HepG2 (cell line): ENCODE measurements around the gene RTBDN. TPM values are rescaled to one million over a fixed set of nuclear protein-coding genes. Genes with fewer than 3 reads are reported as not detected.

ENCODE experiments used
- CBX1 ChIP-seq: IDR thresholded peaks from one replicate; pipeline ENCODE4 v1.6.1; 2016; ENCODE audit warnings: antibody characterized with exemption, low read depth
- CHCHD3 ChIP-seq: sonication (generic); formaldehyde crosslinking; IDR thresholded peaks from 2 replicates; pipeline ENCODE4 v1.8.0; 2022; ENCODE audit warnings: mild to moderate bottlenecking, missing genetic modification reagents, moderate library complexity
- ELF4 ChIP-seq: sonication (generic); formaldehyde crosslinking; IDR thresholded peaks from 2 replicates; pipeline ENCODE4 v1.5.0; 2020; ENCODE audit warnings: missing genetic modification reagents, mild to moderate bottlenecking, moderate library complexity, borderline replicate concordance
- ELK4 ChIP-seq: sonication (generic); formaldehyde crosslinking; IDR thresholded peaks from 2 replicates; pipeline ENCODE4 v1.9.0; 2021; ENCODE audit warnings: missing genetic modification reagents, borderline replicate concordance
- FOSL2 ChIP-seq: sonication (generic); formaldehyde crosslinking; IDR thresholded peaks from 2 replicates; pipeline ENCODE4 v1.4.0; 2020; ENCODE audit warnings: missing genetic modification reagents
- FOXK1 ChIP-seq: sonication (generic); formaldehyde crosslinking; IDR thresholded peaks from 2 replicates; pipeline ENCODE4 v1.4.0; 2020; ENCODE audit warnings: low read depth, missing genetic modification reagents, borderline replicate concordance
- GTF3A ChIP-seq: sonication (generic); formaldehyde crosslinking; conservative IDR thresholded peaks from 2 replicates; pipeline ENCODE4 v1.4.0; 2020; ENCODE audit warnings: mild to moderate bottlenecking, missing genetic modification reagents
- HMG20A ChIP-seq: IDR thresholded peaks from 2 replicates; pipeline ENCODE4 v1.6.1; 2016; ENCODE audit warnings: borderline replicate concordance
- MED8 ChIP-seq: sonication (generic); formaldehyde crosslinking; IDR thresholded peaks from 2 replicates; pipeline ENCODE4 v1.8.1; 2023; ENCODE audit warnings: mild to moderate bottlenecking, missing genetic modification reagents; ENCODE audit not compliant: insufficient replicate concordance
- MLLT10 ChIP-seq: sonication (generic); formaldehyde crosslinking; IDR thresholded peaks from 2 replicates; pipeline ENCODE4 v1.4.0; 2020; ENCODE audit warnings: missing genetic modification reagents
- MTA1 ChIP-seq: sonication (generic); formaldehyde crosslinking; IDR thresholded peaks from 2 replicates; pipeline ENCODE4 v1.4.0; 2020; ENCODE audit warnings: missing genetic modification reagents, mild to moderate bottlenecking, borderline replicate concordance
- MXD4 ChIP-seq: IDR thresholded peaks from 2 replicates; pipeline ENCODE4 v1.6.1; 2016; ENCODE audit warnings: mild to moderate bottlenecking, missing biosample characterization, missing genetic modification reagents
- PRMT3 ChIP-seq: sonication (generic); formaldehyde crosslinking; IDR thresholded peaks from 2 replicates; pipeline ENCODE4 v1.8.1; 2022; ENCODE audit warnings: low read depth, mild to moderate bottlenecking, moderate library complexity, missing genetic modification reagents, borderline replicate concordance
- SNAPC4 ChIP-seq: sonication (generic); formaldehyde crosslinking; IDR thresholded peaks from 2 replicates; pipeline ENCODE4 v1.4.0; 2020; ENCODE audit warnings: mild to moderate bottlenecking, missing genetic modification reagents
- SP140L ChIP-seq: sonication (generic); formaldehyde crosslinking; IDR thresholded peaks from 2 replicates; pipeline ENCODE4 v1.4.0; 2020; ENCODE audit warnings: missing genetic modification reagents, borderline replicate concordance
- SP5 ChIP-seq: IDR thresholded peaks from 2 replicates; pipeline ENCODE4 v1.6.1; 2016; ENCODE audit warnings: low read depth, borderline replicate concordance
- SUZ12 ChIP-seq: fragments of 150-350 bp; IDR thresholded peaks from 2 replicates; pipeline ENCODE4 v1.6.1; 2014; ENCODE audit warnings: low read depth, low read length
- XBP1 ChIP-seq: sonication (generic); formaldehyde crosslinking; IDR thresholded peaks from 2 replicates; pipeline ENCODE4 v1.5.0; 2020; ENCODE audit warnings: missing genetic modification reagents
- ZBTB21 ChIP-seq: sonication (generic); formaldehyde crosslinking; IDR thresholded peaks from 2 replicates; pipeline ENCODE4 v1.4.0; 2020; ENCODE audit warnings: missing genetic modification reagents
- ZFP41 ChIP-seq: sonication (generic); formaldehyde crosslinking; IDR thresholded peaks from 2 replicates; pipeline ENCODE4 v1.4.0; 2020; ENCODE audit warnings: mild to moderate bottlenecking, missing genetic modification reagents, borderline replicate concordance
- ZNF597 ChIP-seq: sonication (generic); formaldehyde crosslinking; IDR thresholded peaks from 2 replicates; pipeline ENCODE4 v1.5.0; 2020; ENCODE audit warnings: missing genetic modification reagents
- ZNF607 ChIP-seq: sonication (generic); formaldehyde crosslinking; IDR thresholded peaks from 2 replicates; pipeline ENCODE4 v1.5.1; 2020; ENCODE audit warnings: missing genetic modification reagents, mild to moderate bottlenecking, borderline replicate concordance
- ZNF652 ChIP-seq: IDR thresholded peaks from 2 replicates; pipeline ENCODE4 v1.6.1; 2016; ENCODE audit warnings: low read depth, borderline replicate concordance
- ZNF816 ChIP-seq: sonication (generic); formaldehyde crosslinking; IDR thresholded peaks from 2 replicates; pipeline ENCODE4 v1.8.0; 2022; ENCODE audit warnings: missing genetic modification reagents, mild to moderate bottlenecking, borderline replicate concordance
- polyA plus RNA-seq, 8 experiments: library from polyadenylated mRNA; depleted of rRNA in 3 of 8; stranded (reverse) in 7 of 8; unstranded in 1 of 8; fragments of >200 nt; fragmentation: Illumina TruSeq in 4 of 8; extraction: Trizol in 4 of 8; gene quantifications; 2 replicates each; pipeline versions ENCODE4 v1.2.1 to v1.2.3, GENCODE V29; 2011 to 2016; ENCODE audit warnings: low read depth in 4 of 8, missing spikeins in 1 of 8, mixed read lengths in 1 of 8; ENCODE audit not compliant: insufficient read depth in 1 of 8
- total RNA-seq, 5 experiments: library from RNA; depleted of rRNA; stranded (reverse); fragments of >200 nt; fragmentation: Illumina TruSeq; extraction: Trizol; gene quantifications; 2 replicates each; pipeline ENCODE4 v1.2.3, GENCODE V29; 2016; ENCODE audit warnings: low read depth in 1 of 5

The RTBDN gene
- total and polyA plus RNA-seq, 2 of the 13 experiments (the other 11 are each of a cell fraction or from before 2014, with no cell fraction given): 0.27 to 0.48 TPM

- TF ChIP-seq ELK4 (CRISPR knock-in tag): peak; percentile 89; the same call in 1 of the 2 replicates
- TF ChIP-seq MED8 (CRISPR knock-in tag): no peak
- no peak for TF ChIP-seq ZFP41
- peak; percentile 38; the same call in 1 of the 2 replicates for TF ChIP-seq FOXK1
- no peak for TF ChIP-seq ZNF607
- no peak for TF ChIP-seq SP140L (CRISPR knock-in tag)
- no peak for TF ChIP-seq ELF4 (CRISPR knock-in tag)
- no peak for TF ChIP-seq MLLT10
- TF ChIP-seq ZNF816 (CRISPR knock-in tag): no peak
- TF ChIP-seq XBP1 (CRISPR knock-in tag): no peak
- no peak for TF ChIP-seq ZNF652 (CRISPR knock-in tag)
- TF ChIP-seq PRMT3 (CRISPR knock-in tag): no peak
- TF ChIP-seq MTA1 (CRISPR knock-in tag): no peak
- 0 out of 2 replicates have a peak, but pooled peaks have one; percentile 46 for TF ChIP-seq SP5 (CRISPR knock-in tag)
- no peak for TF ChIP-seq HMG20A
- 0 out of 2 replicates have a peak, but pooled peaks have one; percentile 25 for TF ChIP-seq CHCHD3 (CRISPR knock-in tag)
- TF ChIP-seq CBX1: no peak
- no peak for TF ChIP-seq ZBTB21 (CRISPR knock-in tag)
- no peak for TF ChIP-seq FOSL2
- TF ChIP-seq SUZ12: no peak
- no peak for TF ChIP-seq ZNF597
- no peak for TF ChIP-seq SNAPC4 (CRISPR knock-in tag)
- no peak for TF ChIP-seq GTF3A (CRISPR knock-in tag)
- TF ChIP-seq MXD4 (CRISPR knock-in tag): no peak
These were observed 44.3 kb downstream of the RTBDN start (continued) for GRCh38 chr19:12789904-12790619.
